Stimulated activated CD8-positive, alpha-beta memory T cell treated with anti-CD3 and anti-CD28 coated beads, Interleukin-7, amount 100 ng/mL, for 1 hour (primary cell): ENCODE measurements around the gene ERVV-1.
"Not testable (repeated sequence)": the region's sequence is repeated elsewhere in the genome, so short reads cannot be mapped to it uniquely, and the experiment has no call there.

Experiments
- DNase-seq, 2 donors: peaks; one replicate each; pipeline ENCODE4 v3.0.0-alpha.2; 2020; ENCODE audit warnings: low read depth in 2 of 2

Gene ERVV-1

GRCh38 chr19:53013621-53014020 lies at the start of gene ERVV-1:
Gene ERVV-1, plus strand, starts transcription at chr19:53013921. Its CDS starts 170 bp downstream, at chr19:53014091.
- no peak for DNase-seq

GRCh38 chr19:52967772-52968171 lies 45.9 kb upstream of the ERVV-1 start:
- DNase-seq = no peak

- no peak for DNase-seq
Observed at GRCh38 chr19:52981329-52981728, 32.4 kb upstream of the ERVV-1 start.

GRCh38 chr19:52983167-52983566 lies 30.6 kb upstream of the ERVV-1 start:
- DNase-seq = not testable (repeated sequence)

GRCh38 chr19:52987221-52987620 lies 26.5 kb upstream of the ERVV-1 start:
- no peak for DNase-seq

- no peak for DNase-seq
Observed at GRCh38 chr19:52988506-52988905, 25.2 kb upstream of the ERVV-1 start.

- no peak for DNase-seq
Observed at GRCh38 chr19:52990759-52991418, 22.8 kb upstream of the ERVV-1 start.

- no peak for DNase-seq
Observed at GRCh38 chr19:52991484-52991883, 22.2 kb upstream of the ERVV-1 start.

GRCh38 chr19:52992109-52993004 lies 21.4 kb upstream of the ERVV-1 start:
- no peak for DNase-seq

- peak; percentile 38 to 64 for DNase-seq
Observed at GRCh38 chr19:52993342-52994178, 20.2 kb upstream of the ERVV-1 start.

- no peak for DNase-seq
Observed at GRCh38 chr19:52995711-52996110, 18.0 kb upstream of the ERVV-1 start.

- no peak for DNase-seq
Observed at GRCh38 chr19:52997975-52998374, 15.7 kb upstream of the ERVV-1 start.

GRCh38 chr19:53002479-53002878 lies 11.2 kb upstream of the ERVV-1 start:
- no peak for DNase-seq

GRCh38 chr19:53004242-53004641 lies 9.5 kb upstream of the ERVV-1 start:
- no peak for DNase-seq

- DNase-seq = no peak
Observed at GRCh38 chr19:53007200-53007599, 6.5 kb upstream of the ERVV-1 start.

- no peak for DNase-seq
Observed at GRCh38 chr19:53007606-53008005, 6.1 kb upstream of the ERVV-1 start.

- no peak for DNase-seq
Observed at GRCh38 chr19:53008061-53008778, 5.5 kb upstream of the ERVV-1 start.

GRCh38 chr19:53010494-53010893 lies 3.2 kb upstream of the ERVV-1 start:
- DNase-seq = no peak

- no peak for DNase-seq
Observed at GRCh38 chr19:53012006-53012405, 1.7 kb upstream of the ERVV-1 start.

GRCh38 chr19:53015159-53015558 lies 1.4 kb downstream of the ERVV-1 start:
- no peak for DNase-seq

GRCh38 chr19:53015730-53016129 lies 2.0 kb downstream of the ERVV-1 start:
- DNase-seq = no peak
